Lung (tissue), 12 donors: ENCODE results near the gene CDC42. TPM values are rescaled to one million over a fixed set of nuclear protein-coding genes. Genes with fewer than 3 reads are reported as not detected.
A peak's percentile ranks its signal among the peaks of the same experiment; 100 is the strongest.

Source experiments
- ATAC-seq: fragments of 200-7000 bp; cut with Tn5 transposase; one replicate; pipeline ENCODE4 v1.9.1; 2020; ENCODE audit warnings: moderate number of reproducible peaks; ENCODE audit not compliant: insufficient read depth, low FRiP score
- DNase-seq, 3 donors: peaks; one replicate each; pipeline ENCODE4 v3.0.0-alpha.2; 2013 to 2017
- H3K27ac ChIP-seq, 2 donors: one replicate each; pipeline ENCODE4 v1.5.1; 2013; ENCODE audit warnings: mild to moderate bottlenecking in 2 of 2, moderate library complexity in 2 of 2, control low read depth in 1 of 2, inconsistent platforms in 1 of 2, low read depth in 1 of 2, low read length in 1 of 2
- H3K27me3 ChIP-seq, 3 donors: one replicate each; pipeline ENCODE4 v1.5.1; 2013; ENCODE audit warnings: low read length in 2 of 3; ENCODE audit not compliant: control insufficient read depth in 3 of 3, insufficient read depth in 3 of 3
- H3K36me3 ChIP-seq, 4 donors: one replicate each; pipeline ENCODE4 v1.5.1; 2013; ENCODE audit warnings: low read length in 4 of 4, mild to moderate bottlenecking in 1 of 4, moderate library complexity in 1 of 4; ENCODE audit not compliant: control insufficient read depth in 4 of 4, insufficient read depth in 4 of 4
- H3K4me1 ChIP-seq, 5 donors: one replicate each; pipeline ENCODE4 v1.5.1; 2013; ENCODE audit warnings: low read length in 5 of 5, mild to moderate bottlenecking in 2 of 5, moderate library complexity in 1 of 5; ENCODE audit not compliant: control insufficient read depth in 5 of 5, insufficient read depth in 5 of 5
- H3K4me3 ChIP-seq: one replicate; pipeline ENCODE4 v1.5.1; 2013; ENCODE audit warnings: mild to moderate bottlenecking, control low read depth, moderate library complexity
- H3K9ac ChIP-seq, 2 donors: one replicate each; pipeline ENCODE4 v1.5.1; 2013; ENCODE audit warnings: low read length in 2 of 2, control low read depth in 1 of 2; ENCODE audit not compliant: insufficient read depth in 1 of 2
- H3K9me3 ChIP-seq, 4 donors: one replicate each; pipeline ENCODE4 v1.5.1; 2013; ENCODE audit warnings: low read length in 3 of 4, mild to moderate bottlenecking in 1 of 4, moderate library complexity in 1 of 4; ENCODE audit not compliant: control insufficient read depth in 4 of 4, insufficient read depth in 3 of 4
- CTCF ChIP-seq: IDR thresholded peaks from 2 replicates; pipeline ENCODE4 v1.5.1; 2012; ENCODE audit warnings: mild to moderate bottlenecking; ENCODE audit errors: control extremely low read depth, extremely low read depth
- WGBS, 2 donors: extraction: QIAGEN DNeasy Blood & Tissue Kit; methylation state at CpG; one replicate each; pipeline ENCODE4 v1.1.7; 2013; 5-methylcytosine and 5-hydroxymethylcytosine counted together
- polyA plus RNA-seq, 2 donors: library from polyadenylated mRNA; stranded (reverse); fragments of 200-250 nt; gene quantifications; one replicate each; pipeline ENCODE4 v1.2.1, GENCODE V29; 2013
- total RNA-seq, 2 donors: library from RNA; depleted of rRNA in 1 of 2; stranded (reverse); fragments of >200 nt in 1 of 2; gene quantifications; one replicate each; pipeline ENCODE4 v1.2.1, GENCODE V29; 2014 to 2021
- donor health status: control.
- donor health status: control.
- donor health status: Bipolar disorder and iron deficiency.
- donor health status: healthy.
- donor health status: DM: yes; HTN: yes; CAD: no.

The CDC42 gene
- total and polyA plus RNA-seq, 4 donors, result 137 to 231 (median 219) TPM

- DNase-seq (no peak), ATAC-seq (no peak)
- Histone ChIP-seq H3K9me3 (no peaks in the 10 kb centered on the region), H3K36me3 (no peaks in the 10 kb centered on the region), H3K4me3 (no peak overlapping the region), H3K27me3 (no peaks in the 10 kb centered on the region), H3K4me1 (peaks cover 0 to 9% (median 7%) of the 10 kb centered on the region in 5 donors), H3K27ac (no peak overlapping the region), H3K9ac (no peak overlapping the region)
- WGBS, 2 donors, result 73% methylated on average over 7 of the region's 7 CpGs
- TF ChIP-seq CTCF, result no peak
Observed at GRCh38 chr1:22037520-22037919, 15.0 kb upstream of the CDC42 start.

GRCh38 chr1:22038036-22038435 is 14.5 kb upstream of the CDC42 start:
- H3K9ac ChIP-seq, result no peak overlapping the region
- no peaks in the 10 kb centered on the region for H3K36me3 ChIP-seq
- no peaks in the 10 kb centered on the region for H3K9me3 ChIP-seq
- WGBS, 2 donors, result 82 to 97% methylated on average over 5 of the region's 5 CpGs
- no peak for ATAC-seq
- DNase-seq, result no peak
- no peak for TF ChIP-seq CTCF
- H3K27me3 ChIP-seq, result no peaks in the 10 kb centered on the region
- peak overlapping the region in 1 of 2 donors; percentile 10 for H3K27ac ChIP-seq
- H3K4me1 ChIP-seq, result peaks cover 0 to 9% (median 7%) of the 10 kb centered on the region in 5 donors
- H3K4me3 ChIP-seq, result no peak overlapping the region

GRCh38 chr1:22039594-22040285 is 12.8 kb upstream of the CDC42 start:
- no peak for TF ChIP-seq CTCF
- Histone ChIP-seq H3K9ac (peak overlapping the region in 1 of 2 donors; percentile 46), H3K4me3 (no peak overlapping the region), H3K27ac (peak overlapping the region; percentile 11 to 66), H3K4me1 (peaks cover 0 to 13% (median 7%) of the 10 kb centered on the region in 5 donors), H3K27me3 (no peaks in the 10 kb centered on the region), H3K9me3 (no peaks in the 10 kb centered on the region), H3K36me3 (no peaks in the 10 kb centered on the region)
- 15 to 20% methylated on average over 6 of the region's 6 CpGs for WGBS, 2 donors
- DNase-seq (peak; percentile 87 to 93 (median 91)), ATAC-seq (peak; percentile 86)

- DNase-seq, result no peak
- Histone ChIP-seq H3K4me3 (no peak overlapping the region), H3K27ac (peak overlapping the region in 1 of 2 donors; percentile 66), H3K9ac (peak overlapping the region in 1 of 2 donors; percentile 46), H3K36me3 (no peaks in the 10 kb centered on the region), H3K27me3 (no peaks in the 10 kb centered on the region), H3K4me1 (peaks cover 0 to 15% (median 7%) of the 10 kb centered on the region in 5 donors), H3K9me3 (no peaks in the 10 kb centered on the region)
- no peak for ATAC-seq
- 80 to 84% methylated on average over 5 of the region's 5 CpGs for WGBS, 2 donors
- TF ChIP-seq CTCF, result no peak
Observed at GRCh38 chr1:22040286-22040623, 12.3 kb upstream of the CDC42 start.
